Breast epithelium (tissue), 3 donors: ENCODE data around the gene FBLN1.

Source experiments
- CTCF ChIP-seq, 3 donors: fragments of 450-650 bp; IDR thresholded peaks; one replicate each; pipeline ENCODE4 v1.5.1; 2016 to 2017; ENCODE audit warnings: antibody characterized with exemption in 3 of 3, mild to moderate bottlenecking in 3 of 3, moderate library complexity in 3 of 3
- POLR2A ChIP-seq: fragments of 450-650 bp; IDR thresholded peaks from one replicate; pipeline ENCODE4 v1.6.1; 2016; ENCODE audit warnings: antibody characterized with exemption, mild to moderate bottlenecking, moderate library complexity
- POLR2AphosphoS5 ChIP-seq, 3 donors: sonication (generic); formaldehyde crosslinking; IDR thresholded peaks; one replicate each; pipeline ENCODE4 v1.6.1; 2017; ENCODE audit warnings: antibody characterized with exemption in 3 of 3

- TF ChIP-seq CTCF (IDR thresholded peaks at IDR 0.05), result no peak
- no peak for TF ChIP-seq POLR2A
- no peak for TF ChIP-seq POLR2AphosphoS5 (IDR thresholded peaks at IDR 0.05)
These were observed 96.0 kb downstream of the FBLN1 start for GRCh38 chr22:45598596-45599217.
